Activated gamma-delta T cell treated with Interleukin-2 at 50 U/mL for 16 hours (primary cell): ENCODE results near the gene ADK.

Experiments used
- DNase-seq: peaks from one replicate; pipeline ENCODE4 v3.0.0-alpha.2; 2020

ADK gene

GRCh38 chr10:74755273-74755672, 604.3 kb downstream of the ADK start:
- no peak for DNase-seq
